ENCODE results near the gene MCCD1. TPM values are rescaled to one million over a fixed set of nuclear protein-coding genes. Genes with fewer than 3 reads are reported as not detected.
"Not testable (repeated sequence)": the region's sequence is repeated elsewhere in the genome, so short reads cannot be mapped to it uniquely, and the experiment has no call there.

Gene MCCD1
- total and polyA plus RNA-seq, 2 donors = not detected

DNA sequence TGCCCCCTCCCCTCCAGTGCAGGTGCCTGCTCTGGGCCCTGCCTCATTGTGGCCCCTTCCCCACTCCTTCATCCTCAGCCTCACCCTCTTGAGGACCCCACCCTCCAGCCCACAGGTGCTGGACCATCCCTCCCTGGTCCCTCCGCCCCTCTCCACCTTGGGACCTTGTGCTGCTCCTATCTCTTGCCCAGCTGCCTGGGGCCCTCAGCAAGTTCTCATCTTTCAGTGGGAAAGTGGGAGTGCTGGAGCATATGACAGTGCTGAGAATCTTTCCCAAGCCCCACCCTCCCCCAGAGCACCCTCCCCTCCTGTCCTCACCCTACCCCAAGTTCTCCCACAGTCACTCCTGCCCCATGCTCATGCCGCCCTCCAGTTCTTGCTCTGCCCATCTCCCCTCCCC is 29.1 kb upstream of the MCCD1 start:
- H3K27me3 ChIP-seq (ENCODE audit: control insufficient read depth in 2 of 2, insufficient read depth in 1 of 2, low read length in 1 of 2); DNase-seq (ENCODE audit: low read depth in 6 of 9, low spot score in 9 of 9): not testable (repeated sequence)

DNA sequence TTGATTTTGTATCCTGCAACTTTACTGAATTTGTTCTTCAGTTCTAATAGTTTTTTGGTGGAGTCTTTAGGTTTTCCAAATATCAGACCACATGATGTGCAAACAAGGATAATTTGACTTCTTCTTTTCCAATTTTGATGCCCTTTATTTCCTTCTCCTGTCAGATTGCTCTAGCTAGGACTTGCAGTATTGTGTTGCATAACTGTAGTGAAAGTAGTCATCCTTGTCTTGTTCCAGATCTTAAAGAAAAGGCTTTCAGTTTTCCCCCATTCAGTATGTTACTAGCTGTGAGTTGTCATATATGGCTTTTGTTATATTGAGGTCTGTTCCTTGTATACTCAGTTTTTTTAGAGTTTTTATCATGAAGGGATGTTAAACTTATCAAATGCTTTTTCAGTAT is 26.2 kb upstream of the MCCD1 start:
- H3K36me3 ChIP-seq (ENCODE audit: control insufficient read depth in 2 of 2, insufficient read depth in 2 of 2, low read length in 1 of 2) = peaks cover 16 to 22% of the 10 kb centered on the region in 2 donors
- no peak overlapping the region for H3K27ac ChIP-seq (ENCODE audit: low read depth in 1 of 2, low read length in 1 of 2)
- H3K27me3 ChIP-seq (ENCODE audit: control insufficient read depth in 2 of 2, insufficient read depth in 1 of 2, low read length in 1 of 2) = peaks cover 0 to 8% of the 10 kb centered on the region in 2 donors
- H3K4me3 ChIP-seq (ENCODE audit: low read length in 2 of 2) = no peak overlapping the region
- H3K4me1 ChIP-seq (ENCODE audit: control insufficient read depth in 2 of 2, insufficient read depth in 2 of 2, low read length in 2 of 2) = peaks cover 1 to 10% of the 10 kb centered on the region in 2 donors
- no peaks in the 10 kb centered on the region for H3K9me3 ChIP-seq (ENCODE audit: control insufficient read depth in 2 of 2, insufficient read depth in 1 of 2, low read length in 1 of 2)
- DNase-seq (ENCODE audit: low read depth in 6 of 9, low spot score in 9 of 9) = no peak

More for the DNA sequence above, 29.1 kb upstream of the MCCD1 start:
- peaks cover 11 to 37% of the 10 kb centered on the region in 2 donors for H3K4me1 ChIP-seq (ENCODE audit: control insufficient read depth in 2 of 2, insufficient read depth in 2 of 2, low read length in 2 of 2)
- not testable (repeated sequence) for H3K4me3 ChIP-seq (ENCODE audit: low read length in 2 of 2); H3K9me3 ChIP-seq (ENCODE audit: control insufficient read depth in 2 of 2, insufficient read depth in 1 of 2, low read length in 1 of 2); H3K36me3 ChIP-seq (ENCODE audit: control insufficient read depth in 2 of 2, insufficient read depth in 2 of 2, low read length in 1 of 2); H3K27ac ChIP-seq (ENCODE audit: low read depth in 1 of 2, low read length in 1 of 2)
- 94% methylated on average over 1 of the region's 2 CpGs for WGBS

DNA sequence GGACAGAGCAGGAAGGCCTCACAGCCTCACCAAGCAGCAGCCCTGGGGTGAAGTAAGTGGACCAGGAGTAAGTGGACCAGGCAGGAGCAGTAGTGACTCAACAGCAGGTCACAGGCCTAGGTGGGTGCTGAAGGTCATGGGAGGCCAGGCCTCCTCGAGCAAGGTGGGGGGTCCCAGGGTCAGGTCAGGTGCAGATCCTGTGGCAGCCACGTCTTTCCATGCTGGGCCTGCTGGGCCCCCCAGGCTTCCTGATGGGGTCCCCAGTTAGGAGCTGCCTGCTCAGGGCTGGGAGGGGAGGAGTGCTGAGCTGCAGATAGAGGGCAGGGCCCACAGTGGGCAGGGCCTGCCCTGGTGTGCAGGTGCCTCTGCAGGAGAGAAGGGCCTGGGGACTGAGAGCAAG is 19.7 kb upstream of the MCCD1 start:
- H3K4me1 ChIP-seq (ENCODE audit: control insufficient read depth in 2 of 2, insufficient read depth in 2 of 2, low read length in 2 of 2); H3K27ac ChIP-seq (ENCODE audit: low read depth in 1 of 2, low read length in 1 of 2); DNase-seq (ENCODE audit: low read depth in 6 of 9, low spot score in 9 of 9); H3K27me3 ChIP-seq (ENCODE audit: control insufficient read depth in 2 of 2, insufficient read depth in 1 of 2, low read length in 1 of 2); H3K4me3 ChIP-seq (ENCODE audit: low read length in 2 of 2); H3K9me3 ChIP-seq (ENCODE audit: control insufficient read depth in 2 of 2, insufficient read depth in 1 of 2, low read length in 1 of 2): not testable (repeated sequence)
- 50% methylated on average over 2 of the region's 2 CpGs for WGBS
- H3K36me3 ChIP-seq (ENCODE audit: control insufficient read depth in 2 of 2, insufficient read depth in 2 of 2, low read length in 1 of 2) = peaks cover 49 to 52% of the 10 kb centered on the region in 2 donors

DNA sequence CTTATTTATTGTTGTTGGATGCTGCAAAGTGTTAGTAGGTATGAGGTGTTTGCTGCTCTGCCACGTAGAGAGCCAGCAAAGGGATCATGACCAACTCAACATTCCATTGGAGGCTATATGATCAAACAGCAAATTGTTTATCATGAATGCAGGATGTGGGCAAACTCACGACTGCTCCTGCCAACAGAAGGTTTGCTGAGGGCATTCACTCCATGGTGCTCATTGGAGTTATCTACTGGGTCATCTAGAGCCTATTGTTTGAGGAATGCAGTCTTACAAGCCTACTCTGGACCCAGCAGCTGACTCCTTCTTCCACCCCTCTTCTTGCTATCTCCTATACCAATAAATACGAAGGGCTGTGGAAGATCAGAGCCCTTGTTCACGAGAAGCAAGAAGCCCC is 18.8 kb upstream of the MCCD1 start:
- Histone ChIP-seq H3K27me3 (ENCODE audit: control insufficient read depth in 2 of 2, insufficient read depth in 1 of 2, low read length in 1 of 2) (no peaks in the 10 kb centered on the region), H3K27ac (ENCODE audit: low read depth in 1 of 2, low read length in 1 of 2) (no peak overlapping the region), H3K36me3 (ENCODE audit: control insufficient read depth in 2 of 2, insufficient read depth in 2 of 2, low read length in 1 of 2) (peaks cover 49 to 52% of the 10 kb centered on the region in 2 donors), H3K4me3 (ENCODE audit: low read length in 2 of 2) (no peak overlapping the region), H3K4me1 (ENCODE audit: control insufficient read depth in 2 of 2, insufficient read depth in 2 of 2, low read length in 2 of 2) (no peaks in the 10 kb centered on the region), H3K9me3 (ENCODE audit: control insufficient read depth in 2 of 2, insufficient read depth in 1 of 2, low read length in 1 of 2) (no peaks in the 10 kb centered on the region)
- DNase-seq (ENCODE audit: low read depth in 6 of 9, low spot score in 9 of 9) = no peak
- 95% methylated on average over 4 of the region's 4 CpGs for WGBS

DNA sequence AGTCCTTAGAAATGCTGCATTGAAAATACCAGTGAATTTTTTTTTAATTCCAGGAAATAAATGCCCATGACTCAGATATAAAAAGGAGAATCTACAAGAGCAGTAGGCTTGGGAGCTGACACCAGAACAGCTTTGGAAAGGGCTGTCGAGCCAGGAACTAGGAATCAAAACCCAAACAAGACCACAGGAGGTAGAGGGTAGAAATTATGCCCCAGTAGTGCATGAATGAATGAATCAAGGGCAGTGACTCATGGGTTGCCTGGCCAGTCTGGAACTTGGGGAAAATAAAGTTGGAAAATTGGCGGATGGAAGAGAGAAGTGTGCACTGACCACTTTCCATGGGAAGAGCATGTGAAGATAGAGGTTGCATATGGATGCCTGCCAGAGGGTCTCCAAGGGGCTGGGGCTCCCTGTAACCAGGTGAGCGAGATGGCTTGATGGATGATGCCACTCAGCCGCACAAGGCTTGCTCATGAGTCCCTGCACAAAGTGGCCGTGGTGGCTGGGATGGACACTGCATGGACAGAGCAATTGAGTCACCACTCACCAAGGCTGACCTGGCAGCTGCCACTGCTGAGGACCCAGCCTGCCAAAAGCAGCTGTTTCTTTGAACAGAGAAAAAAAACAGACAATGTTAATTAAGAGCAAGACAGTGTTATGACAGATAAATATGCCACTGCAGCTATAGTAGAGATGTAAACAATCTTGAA is 15.2 kb upstream of the MCCD1 start:
- peaks cover 20 to 23% of the 10 kb centered on the region in 2 donors for H3K36me3 ChIP-seq (ENCODE audit: control insufficient read depth in 2 of 2, insufficient read depth in 2 of 2, low read length in 1 of 2)
- no peaks in the 10 kb centered on the region for H3K4me1 ChIP-seq (ENCODE audit: control insufficient read depth in 2 of 2, insufficient read depth in 2 of 2, low read length in 2 of 2)
- H3K27me3 ChIP-seq (ENCODE audit: control insufficient read depth in 2 of 2, insufficient read depth in 1 of 2, low read length in 1 of 2) = no peaks in the 10 kb centered on the region
- no peak overlapping the region for H3K4me3 ChIP-seq (ENCODE audit: low read length in 2 of 2)
- H3K27ac ChIP-seq (ENCODE audit: low read depth in 1 of 2, low read length in 1 of 2) = no peak overlapping the region
- DNase-seq (ENCODE audit: low read depth in 6 of 9, low spot score in 9 of 9) = no peak
- H3K9me3 ChIP-seq (ENCODE audit: control insufficient read depth in 2 of 2, insufficient read depth in 1 of 2, low read length in 1 of 2) = no peaks in the 10 kb centered on the region
- WGBS = 78% methylated on average over 5 of the region's 5 CpGs

DNA sequence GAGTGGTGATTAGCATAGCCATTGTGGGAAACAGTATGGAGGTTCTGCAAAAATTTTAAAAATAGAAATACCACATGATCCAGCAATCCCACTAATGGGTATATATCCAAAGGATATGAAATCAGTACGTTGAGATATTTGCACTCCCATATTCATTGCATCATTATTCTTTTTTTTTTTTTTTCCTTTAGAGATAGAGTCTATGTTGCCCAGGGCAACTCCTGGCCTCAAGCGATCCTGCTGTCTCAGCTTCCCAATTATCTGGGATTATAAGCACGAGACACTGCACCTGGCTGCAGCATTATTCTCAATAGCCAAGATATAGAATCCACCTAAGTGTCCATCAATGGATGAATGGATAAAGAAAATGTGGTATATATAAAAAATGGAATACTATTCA is 6.9 kb upstream of the MCCD1 start:
- H3K4me3 ChIP-seq (ENCODE audit: low read length in 2 of 2) = no peak overlapping the region
- H3K4me1 ChIP-seq (ENCODE audit: control insufficient read depth in 2 of 2, insufficient read depth in 2 of 2, low read length in 2 of 2) = no peaks in the 10 kb centered on the region
- 88% methylated on average over 3 of the region's 3 CpGs for WGBS
- H3K9me3 ChIP-seq (ENCODE audit: control insufficient read depth in 2 of 2, insufficient read depth in 1 of 2, low read length in 1 of 2) = no peaks in the 10 kb centered on the region
- H3K27me3 ChIP-seq (ENCODE audit: control insufficient read depth in 2 of 2, insufficient read depth in 1 of 2, low read length in 1 of 2) = peaks cover 0 to 2% of the 10 kb centered on the region in 2 donors
- DNase-seq (ENCODE audit: low read depth in 6 of 9, low spot score in 9 of 9) = no peak
- no peaks in the 10 kb centered on the region for H3K36me3 ChIP-seq (ENCODE audit: control insufficient read depth in 2 of 2, insufficient read depth in 2 of 2, low read length in 1 of 2)
- no peak overlapping the region for H3K27ac ChIP-seq (ENCODE audit: low read depth in 1 of 2, low read length in 1 of 2)

DNA sequence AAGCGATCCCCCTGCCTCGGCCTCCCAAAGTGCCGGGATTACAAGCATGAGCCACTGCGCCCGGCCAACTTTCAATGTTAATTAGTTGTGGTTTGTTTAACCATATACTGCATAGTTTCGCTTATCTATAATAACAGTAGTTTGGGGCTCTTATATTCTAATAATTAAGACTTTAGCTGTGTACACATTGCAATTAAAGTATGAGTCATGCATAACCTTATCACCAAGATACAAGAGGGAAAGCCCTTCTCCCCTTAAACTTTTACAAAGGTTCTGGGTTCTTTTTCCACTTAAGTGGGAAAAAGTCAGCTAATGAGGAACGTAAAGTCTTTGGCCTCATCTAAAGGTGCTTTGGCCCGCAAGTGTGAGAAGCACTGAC is 3.2 kb upstream of the MCCD1 start:
- no peak overlapping the region for H3K27ac ChIP-seq (ENCODE audit: low read depth in 1 of 2, low read length in 1 of 2)
- H3K27me3 ChIP-seq (ENCODE audit: control insufficient read depth in 2 of 2, insufficient read depth in 1 of 2, low read length in 1 of 2) = no peaks in the 10 kb centered on the region
- no peak overlapping the region for H3K4me3 ChIP-seq (ENCODE audit: low read length in 2 of 2)
- H3K9me3 ChIP-seq (ENCODE audit: control insufficient read depth in 2 of 2, insufficient read depth in 1 of 2, low read length in 1 of 2) = no peaks in the 10 kb centered on the region
- no peak for DNase-seq (ENCODE audit: low read depth in 6 of 9, low spot score in 9 of 9)
- H3K4me1 ChIP-seq (ENCODE audit: control insufficient read depth in 2 of 2, insufficient read depth in 2 of 2, low read length in 2 of 2) = no peaks in the 10 kb centered on the region
- H3K36me3 ChIP-seq (ENCODE audit: control insufficient read depth in 2 of 2, insufficient read depth in 2 of 2, low read length in 1 of 2) = peaks cover 14 to 19% of the 10 kb centered on the region in 2 donors
- WGBS = 84% methylated on average over 8 of the region's 8 CpGs

DNA sequence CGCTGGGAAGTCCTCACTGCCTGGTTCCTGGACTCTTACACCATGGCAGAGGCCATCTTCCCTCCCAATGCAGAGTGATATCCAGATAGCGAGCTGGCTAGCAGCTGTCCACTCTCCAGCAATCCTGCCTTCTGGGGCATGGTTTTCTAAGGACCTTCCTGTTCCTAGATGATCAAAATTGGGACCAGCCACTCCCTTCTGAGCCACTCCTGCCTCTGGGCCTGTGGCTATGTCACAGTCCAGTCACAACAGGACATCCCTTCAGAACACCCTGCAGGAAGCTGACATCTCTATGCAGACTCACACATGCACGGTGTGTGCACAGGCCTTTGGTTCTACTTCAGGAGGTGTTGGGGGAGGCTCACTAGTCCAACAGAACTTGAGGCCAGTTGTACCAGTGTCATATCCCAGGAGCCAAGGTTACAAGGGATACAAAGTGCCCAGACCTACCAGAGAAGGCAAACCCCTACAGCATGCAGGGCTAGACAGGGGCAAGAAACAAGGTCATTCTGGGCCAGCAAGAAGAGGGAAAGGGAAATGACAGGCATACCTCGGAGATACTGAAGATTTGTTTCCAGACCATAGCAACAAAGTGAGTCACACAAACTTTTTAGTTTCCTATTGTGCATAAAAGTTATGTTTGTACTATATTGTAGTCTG is 2.7 kb upstream of the MCCD1 start:
- 93% methylated on average over 4 of the region's 4 CpGs for WGBS

DNA sequence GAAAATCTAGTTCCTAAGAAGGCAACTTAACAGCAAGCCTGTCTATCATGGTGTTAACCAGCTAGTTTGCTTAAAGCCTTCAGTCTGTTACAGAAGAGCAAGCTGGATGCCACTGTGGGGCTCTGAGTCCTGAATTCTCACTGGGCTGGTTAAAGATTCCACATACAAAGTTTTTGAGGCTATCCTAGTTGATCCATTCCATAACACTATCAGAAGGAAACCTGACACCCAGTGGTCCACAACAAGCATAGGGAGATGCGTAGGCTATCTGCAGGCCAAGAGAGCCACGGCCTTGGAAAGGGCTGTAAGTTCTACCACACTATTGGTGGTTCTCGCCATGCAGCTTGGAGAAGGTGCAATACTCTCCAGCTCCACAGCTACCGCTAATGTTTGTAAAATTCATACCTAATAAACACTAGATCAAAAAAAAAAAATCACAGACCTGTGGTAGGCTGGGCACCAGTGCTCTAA is 420 bp upstream of the MCCD1 start:
- no peak overlapping the region for H3K4me3 ChIP-seq (ENCODE audit: low read length in 2 of 2)
- H3K4me1 ChIP-seq (ENCODE audit: control insufficient read depth in 2 of 2, insufficient read depth in 2 of 2, low read length in 2 of 2) = no peaks in the 10 kb centered on the region
- 98% methylated on average over 4 of the region's 4 CpGs for WGBS
- H3K9me3 ChIP-seq (ENCODE audit: control insufficient read depth in 2 of 2, insufficient read depth in 1 of 2, low read length in 1 of 2) = no peaks in the 10 kb centered on the region
- no peak overlapping the region for H3K27ac ChIP-seq (ENCODE audit: low read depth in 1 of 2, low read length in 1 of 2)
- no peak for DNase-seq (ENCODE audit: low read depth in 6 of 9, low spot score in 9 of 9)
- H3K27me3 ChIP-seq (ENCODE audit: control insufficient read depth in 2 of 2, insufficient read depth in 1 of 2, low read length in 1 of 2) = no peaks in the 10 kb centered on the region
- H3K36me3 ChIP-seq (ENCODE audit: control insufficient read depth in 2 of 2, insufficient read depth in 2 of 2, low read length in 1 of 2) = peaks cover 41 to 47% of the 10 kb centered on the region in 2 donors

More for the DNA sequence above, 2.7 kb upstream of the MCCD1 start:
- Histone ChIP-seq H3K4me3 (ENCODE audit: low read length in 2 of 2) (no peak overlapping the region), H3K27ac (ENCODE audit: low read depth in 1 of 2, low read length in 1 of 2) (no peak overlapping the region), H3K27me3 (ENCODE audit: control insufficient read depth in 2 of 2, insufficient read depth in 1 of 2, low read length in 1 of 2) (no peaks in the 10 kb centered on the region), H3K9me3 (ENCODE audit: control insufficient read depth in 2 of 2, insufficient read depth in 1 of 2, low read length in 1 of 2) (no peaks in the 10 kb centered on the region), H3K4me1 (ENCODE audit: control insufficient read depth in 2 of 2, insufficient read depth in 2 of 2, low read length in 2 of 2) (no peaks in the 10 kb centered on the region), H3K36me3 (ENCODE audit: control insufficient read depth in 2 of 2, insufficient read depth in 2 of 2, low read length in 1 of 2) (peaks cover 19 to 24% of the 10 kb centered on the region in 2 donors)
- DNase-seq (ENCODE audit: low read depth in 6 of 9, low spot score in 9 of 9) = no peak
